Measurements from ENCODE around the gene NHERF1. TPM values are rescaled to one million over a fixed set of nuclear protein-coding genes. Genes with fewer than 3 reads are reported as not detected.

The NHERF1 gene
- total RNA-seq, 2 experiments from 2014 or later = 70.8 to 77.6 TPM

DNA sequence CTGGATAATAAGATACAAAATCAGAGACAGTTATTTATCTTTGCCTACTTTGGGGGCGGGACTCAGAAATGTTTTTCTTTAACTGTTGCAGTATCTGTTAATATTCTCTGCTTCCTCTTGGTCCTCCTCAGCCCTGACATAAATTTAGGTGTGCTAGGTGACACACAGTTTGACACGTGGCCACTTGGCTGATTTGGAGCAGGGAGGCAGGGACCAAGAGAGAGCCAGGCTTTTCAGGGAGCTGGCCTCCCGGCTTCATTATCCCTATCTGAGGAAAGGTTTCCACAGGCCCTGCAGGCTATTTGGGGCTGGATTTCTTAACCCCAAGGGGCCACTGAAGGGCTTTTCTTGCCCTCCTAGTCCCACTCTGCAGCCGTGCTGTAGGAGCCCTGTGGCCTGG is 47.8 kb downstream of the NHERF1 start:
- no peaks in the 10 kb centered on the region for H3K27me3 Mint-ChIP-seq (ENCODE audit: low read depth)
- no peaks in the 10 kb centered on the region for H3K9me3 Mint-ChIP-seq
- DNase-seq = no peak
- peaks cover 37% of the 10 kb centered on the region for H3K36me3 Mint-ChIP-seq (ENCODE audit: low read depth)
- peaks cover 5% of the 10 kb centered on the region for H3K4me1 Mint-ChIP-seq (ENCODE audit: low read depth)
- CTCF ChIA-PET = interaction anchor here (0.6 kb wide), 1 partner anchor 12 kb away, joined by 4 read pairs; no protein-coding TSS in a partner anchor
- no peak overlapping the region for H3K4me3 Mint-ChIP-seq
- H3K27ac Mint-ChIP-seq = no peak overlapping the region
- intact Hi-C loops (cut with micrococcal nuclease) = no loop called here

- Mint-ChIP-seq H3K4me1 (ENCODE audit: low read depth) (no peaks in the 10 kb centered on the region), H3K27me3 (ENCODE audit: low read depth) (no peaks in the 10 kb centered on the region), H3K9me3 (no peaks in the 10 kb centered on the region), H3K4me3 (no peak overlapping the region), H3K27ac (no peak overlapping the region), H3K36me3 (ENCODE audit: low read depth) (peaks cover 34% of the 10 kb centered on the region)
- CTCF ChIA-PET = interaction anchor here (0.6 kb wide), 1 partner anchor 13 kb away, joined by 4 read pairs; no protein-coding TSS in a partner anchor
- intact Hi-C loops (cut with micrococcal nuclease) = no loop called here
- no peak for DNase-seq
Measured at GRCh38 chr17:74796866-74797265, 48.4 kb downstream of the NHERF1 start.

GRCh38 chr17:74797824-74798223 is 49.4 kb downstream of the NHERF1 start:
- Mint-ChIP-seq H3K27ac (no peak overlapping the region), H3K27me3 (ENCODE audit: low read depth) (no peaks in the 10 kb centered on the region), H3K4me3 (no peak overlapping the region), H3K4me1 (ENCODE audit: low read depth) (no peaks in the 10 kb centered on the region), H3K36me3 (ENCODE audit: low read depth) (peaks cover 33% of the 10 kb centered on the region), H3K9me3 (no peaks in the 10 kb centered on the region)
- DNase-seq = no peak
- CTCF ChIA-PET = no interaction called here
- intact Hi-C loops (cut with micrococcal nuclease) = no loop called here

DNA sequence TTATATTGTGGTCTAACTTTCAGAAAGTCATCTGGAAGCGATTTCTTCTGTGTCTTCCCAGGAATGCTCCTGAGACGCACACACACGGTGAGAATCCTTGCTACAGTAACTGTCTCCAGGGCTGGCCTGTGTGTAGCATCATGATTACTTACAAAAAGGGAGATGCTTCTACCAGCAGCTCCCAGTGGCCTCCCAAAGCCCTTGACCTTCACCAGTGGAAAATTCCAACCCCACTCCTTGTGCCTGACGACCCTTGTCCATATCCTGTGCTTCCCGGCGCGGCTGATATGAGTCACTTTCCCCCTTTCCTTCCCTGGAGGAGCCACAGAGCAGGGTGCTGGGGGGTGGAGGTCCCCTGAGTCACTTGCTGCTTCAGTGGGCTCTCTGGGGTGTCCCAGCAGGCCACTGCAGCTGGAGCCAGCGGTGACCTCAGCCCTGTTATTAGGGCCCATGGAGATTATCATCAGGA is 49.8 kb downstream of the NHERF1 start:
- DNase-seq = no peak
- H3K36me3 Mint-ChIP-seq (ENCODE audit: low read depth) = peaks cover 28% of the 10 kb centered on the region
- no peaks in the 10 kb centered on the region for H3K4me1 Mint-ChIP-seq (ENCODE audit: low read depth)
- no peaks in the 10 kb centered on the region for H3K9me3 Mint-ChIP-seq
- intact Hi-C loops (cut with micrococcal nuclease) = no loop called here
- H3K27ac Mint-ChIP-seq = no peak overlapping the region
- CTCF ChIA-PET = no interaction called here
- no peaks in the 10 kb centered on the region for H3K27me3 Mint-ChIP-seq (ENCODE audit: low read depth)
- H3K4me3 Mint-ChIP-seq = no peak overlapping the region

- no peak for DNase-seq
- no peak overlapping the region for H3K4me3 Mint-ChIP-seq
- H3K36me3 Mint-ChIP-seq (ENCODE audit: low read depth) = peaks cover 28% of the 10 kb centered on the region
- no peak overlapping the region for H3K27ac Mint-ChIP-seq
- H3K27me3 Mint-ChIP-seq (ENCODE audit: low read depth) = no peaks in the 10 kb centered on the region
- CTCF ChIA-PET = interaction anchor here (0.7 kb wide), 1 partner anchor 68 kb away, joined by 3 read pairs; no protein-coding TSS in a partner anchor
- intact Hi-C loops (cut with micrococcal nuclease) = no loop called here
- H3K4me1 Mint-ChIP-seq (ENCODE audit: low read depth) = no peaks in the 10 kb centered on the region
- no peaks in the 10 kb centered on the region for H3K9me3 Mint-ChIP-seq
Measured at GRCh38 chr17:74799097-74799496, 50.7 kb downstream of the NHERF1 start.

GRCh38 chr17:74800531-74800930 is 52.1 kb downstream of the NHERF1 start:
- CTCF ChIA-PET = no interaction called here
- DNase-seq = no peak
- H3K4me1 Mint-ChIP-seq (ENCODE audit: low read depth) = no peaks in the 10 kb centered on the region
- H3K4me3 Mint-ChIP-seq = no peak overlapping the region
- H3K36me3 Mint-ChIP-seq (ENCODE audit: low read depth) = peaks cover 21% of the 10 kb centered on the region
- intact Hi-C loops (cut with micrococcal nuclease) = no loop called here
- no peak overlapping the region for H3K27ac Mint-ChIP-seq
- no peaks in the 10 kb centered on the region for H3K27me3 Mint-ChIP-seq (ENCODE audit: low read depth)
- no peaks in the 10 kb centered on the region for H3K9me3 Mint-ChIP-seq

DNA sequence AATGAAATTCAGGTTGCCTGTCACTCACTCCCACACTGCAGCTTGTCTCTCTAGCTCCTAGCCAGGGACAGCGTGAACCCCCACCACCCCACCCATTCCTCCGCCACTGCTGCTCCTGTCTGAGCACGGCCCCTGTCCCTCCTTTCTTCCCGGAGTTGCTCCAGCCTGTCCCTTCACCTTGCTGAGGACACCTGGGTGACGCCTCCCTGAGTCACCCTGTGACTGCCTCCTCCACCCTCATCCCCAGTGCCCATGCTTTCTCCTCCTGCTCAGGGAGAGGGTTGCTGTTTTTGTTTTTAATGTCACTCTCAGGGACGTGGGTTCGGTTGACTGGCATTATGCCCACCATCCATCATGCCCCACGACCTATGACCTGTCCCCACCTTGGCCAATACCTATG is 53.5 kb downstream of the NHERF1 start:
- Mint-ChIP-seq H3K36me3 (ENCODE audit: low read depth) (peaks cover 17% of the 10 kb centered on the region), H3K9me3 (no peaks in the 10 kb centered on the region), H3K4me3 (no peak overlapping the region), H3K4me1 (ENCODE audit: low read depth) (no peaks in the 10 kb centered on the region), H3K27me3 (ENCODE audit: low read depth) (no peaks in the 10 kb centered on the region), H3K27ac (no peak overlapping the region)
- no peak for DNase-seq
- CTCF ChIA-PET = interaction anchor here (1.1 kb wide), 1 partner anchor 10 kb away, joined by 10 read pairs; no protein-coding TSS in a partner anchor
- intact Hi-C loops (cut with micrococcal nuclease) = no loop called here

- Mint-ChIP-seq H3K27me3 (ENCODE audit: low read depth) (no peaks in the 10 kb centered on the region), H3K4me3 (no peak overlapping the region), H3K36me3 (ENCODE audit: low read depth) (peaks cover 15% of the 10 kb centered on the region), H3K27ac (no peak overlapping the region), H3K9me3 (no peaks in the 10 kb centered on the region), H3K4me1 (ENCODE audit: low read depth) (no peaks in the 10 kb centered on the region)
- no peak for DNase-seq
- CTCF ChIA-PET = no interaction called here
- intact Hi-C loops (cut with micrococcal nuclease) = no loop called here
Measured at GRCh38 chr17:74803388-74803930, 55.0 kb downstream of the NHERF1 start.

- H3K9me3 Mint-ChIP-seq = no peaks in the 10 kb centered on the region
- no peak for DNase-seq
- no peak overlapping the region for H3K4me3 Mint-ChIP-seq
- CTCF ChIA-PET = no interaction called here
- no peak overlapping the region for H3K27ac Mint-ChIP-seq
- no peaks in the 10 kb centered on the region for H3K4me1 Mint-ChIP-seq (ENCODE audit: low read depth)
- peaks cover 12% of the 10 kb centered on the region for H3K36me3 Mint-ChIP-seq (ENCODE audit: low read depth)
- intact Hi-C loops (cut with micrococcal nuclease) = no loop called here
- H3K27me3 Mint-ChIP-seq (ENCODE audit: low read depth) = no peaks in the 10 kb centered on the region
Measured at GRCh38 chr17:74803971-74804370, 55.5 kb downstream of the NHERF1 start.

DNA sequence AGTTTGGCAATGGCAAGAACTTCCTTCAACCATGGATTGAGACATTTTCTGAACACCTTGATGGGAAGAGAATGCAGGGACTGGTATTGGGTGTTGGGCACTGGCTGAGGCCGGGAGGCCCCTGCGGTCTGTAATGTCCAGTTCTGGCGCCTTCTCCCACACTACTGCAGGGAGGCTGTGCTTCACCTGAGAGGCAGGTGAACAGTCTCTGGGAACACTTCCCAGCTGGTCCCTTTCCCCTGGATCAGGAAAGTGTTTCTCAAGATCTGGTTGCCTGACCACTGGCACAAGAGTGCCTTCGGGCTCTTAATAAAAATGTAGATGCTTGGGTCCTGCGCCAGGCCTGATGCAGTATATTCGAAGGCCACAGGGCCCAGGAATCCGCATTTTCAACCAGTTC is 56.3 kb downstream of the NHERF1 start:
- H3K4me3 Mint-ChIP-seq = no peak overlapping the region
- no peak overlapping the region for H3K27ac Mint-ChIP-seq
- H3K4me1 Mint-ChIP-seq (ENCODE audit: low read depth) = no peaks in the 10 kb centered on the region
- DNase-seq = no peak
- intact Hi-C loops (cut with micrococcal nuclease) = no loop called here
- no peaks in the 10 kb centered on the region for H3K9me3 Mint-ChIP-seq
- CTCF ChIA-PET = interaction anchor here (1.1 kb wide), 1 partner anchor 58 kb away, joined by 3 read pairs; no protein-coding TSS in a partner anchor
- no peaks in the 10 kb centered on the region for H3K27me3 Mint-ChIP-seq (ENCODE audit: low read depth)
- peaks cover 10% of the 10 kb centered on the region for H3K36me3 Mint-ChIP-seq (ENCODE audit: low read depth)

DNA sequence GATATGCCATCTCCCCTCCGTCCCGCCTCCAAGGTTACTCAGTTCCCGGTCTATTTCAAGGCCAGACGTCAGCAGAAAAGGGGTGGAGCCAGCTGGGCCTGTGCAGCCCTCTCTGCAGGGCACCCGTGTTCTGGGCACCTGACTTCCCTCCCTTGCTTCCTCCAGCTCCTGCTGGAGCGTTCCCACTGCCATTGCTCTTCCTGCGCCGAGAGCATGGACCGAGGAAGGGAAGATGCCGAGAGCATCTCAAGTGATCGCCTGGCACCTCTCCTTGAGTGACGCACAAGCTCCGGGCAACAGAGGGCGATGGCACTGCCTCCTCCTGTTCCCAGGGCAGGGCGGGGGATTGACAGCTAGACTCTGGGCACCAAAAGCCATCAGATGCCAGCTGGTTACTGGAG is 57.2 kb downstream of the NHERF1 start:
- H3K4me3 Mint-ChIP-seq = no peak overlapping the region
- intact Hi-C loops (cut with micrococcal nuclease) = no loop called here
- no peak for DNase-seq
- H3K27ac Mint-ChIP-seq = no peak overlapping the region
- no peaks in the 10 kb centered on the region for H3K4me1 Mint-ChIP-seq (ENCODE audit: low read depth)
- peaks cover 3% of the 10 kb centered on the region for H3K36me3 Mint-ChIP-seq (ENCODE audit: low read depth)
- H3K27me3 Mint-ChIP-seq (ENCODE audit: low read depth) = no peaks in the 10 kb centered on the region
- no peaks in the 10 kb centered on the region for H3K9me3 Mint-ChIP-seq
- CTCF ChIA-PET = interaction anchor here (0.6 to 1.1 kb wide), 3 partner anchors 15 to 57 kb away, joined by 3 to 6 read pairs (median 3); no protein-coding TSS in a partner anchor

DNA sequence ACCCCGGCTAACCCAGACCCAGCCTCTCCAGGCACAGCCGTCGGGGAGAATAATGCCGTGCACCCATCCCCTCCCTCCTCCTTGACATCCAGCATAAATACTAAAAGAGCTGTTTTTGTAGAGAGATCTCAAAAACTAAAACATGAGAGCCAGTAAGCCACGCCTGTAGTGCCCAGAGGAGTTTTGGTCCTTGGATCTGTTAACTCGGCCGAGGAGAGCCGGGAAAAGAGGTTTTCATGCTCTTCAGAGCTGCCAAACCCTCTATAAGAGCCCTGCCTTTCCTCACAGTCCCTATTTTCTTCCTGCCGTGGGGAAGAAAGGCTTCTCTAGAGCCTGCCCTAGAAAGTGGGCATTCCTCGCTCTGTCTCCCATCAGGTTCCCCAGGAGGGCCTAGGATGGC is 57.9 kb downstream of the NHERF1 start:
- CTCF ChIA-PET = interaction anchor here (1.4 kb wide), 1 partner anchor 15 kb away, joined by 4 read pairs; no protein-coding TSS in a partner anchor
- H3K4me3 Mint-ChIP-seq = no peak overlapping the region
- H3K27me3 Mint-ChIP-seq (ENCODE audit: low read depth) = no peaks in the 10 kb centered on the region
- DNase-seq = no peak
- H3K9me3 Mint-ChIP-seq = no peaks in the 10 kb centered on the region
- peaks cover 2% of the 10 kb centered on the region for H3K36me3 Mint-ChIP-seq (ENCODE audit: low read depth)
- H3K4me1 Mint-ChIP-seq (ENCODE audit: low read depth) = no peaks in the 10 kb centered on the region
- no peak overlapping the region for H3K27ac Mint-ChIP-seq
- intact Hi-C loops (cut with micrococcal nuclease) = no loop called here

GRCh38 chr17:74807441-74807840 is 59.0 kb downstream of the NHERF1 start:
- CTCF ChIA-PET = no interaction called here
- Mint-ChIP-seq H3K9me3 (no peaks in the 10 kb centered on the region), H3K4me3 (no peak overlapping the region), H3K4me1 (ENCODE audit: low read depth) (no peaks in the 10 kb centered on the region), H3K27me3 (ENCODE audit: low read depth) (no peaks in the 10 kb centered on the region), H3K36me3 (ENCODE audit: low read depth) (no peaks in the 10 kb centered on the region), H3K27ac (no peak overlapping the region)
- DNase-seq = no peak
- intact Hi-C loops (cut with micrococcal nuclease) = no loop called here
